CD14-positive monocyte (primary cell): ENCODE measurements around the gene CARD6. TPM values are rescaled to one million over a fixed set of nuclear protein-coding genes. Genes with fewer than 3 reads are reported as not detected.
A peak's percentile ranks its signal among the peaks of the same experiment; 100 is the strongest.

Experiments
- DNase-seq, 3 donors: peaks; one replicate each; pipeline ENCODE4 v3.0.0-alpha.2; 2011 to 2022
- H2AFZ ChIP-seq: 2 replicates; pipeline ENCODE4 v1.6.0; 2012; ENCODE audit warnings: mild to moderate bottlenecking, low read depth, low read length, inconsistent platforms; ENCODE audit not compliant: insufficient read depth, poor library complexity, severe bottlenecking
- H3K27ac ChIP-seq, 2 donors: 1 replicate in 1 of 2; 2 replicates in 1 of 2; pipeline ENCODE4 v1.5.1; 2012 to 2013; ENCODE audit warnings: low read length in 2 of 2, control low read depth in 1 of 2, inconsistent platforms in 1 of 2, low read depth in 1 of 2, mild to moderate bottlenecking in 1 of 2
- H3K27me3 ChIP-seq, 2 donors: one replicate each; pipeline versions ENCODE4 v1.6.0 to v1.6.1; 2011 to 2013; ENCODE audit warnings: low read length in 2 of 2; ENCODE audit not compliant: control insufficient read depth in 2 of 2, insufficient read depth in 2 of 2
- H3K36me3 ChIP-seq, 2 donors: replicated peaks in 1 of 2; 1 replicate in 1 of 2; 2 replicates in 1 of 2; pipeline versions ENCODE4 v1.5.1 to v1.6.1; 2012 to 2013; ENCODE audit warnings: low read length in 2 of 2, control low read depth in 1 of 2, inconsistent platforms in 1 of 2, mild to moderate bottlenecking in 1 of 2; ENCODE audit not compliant: insufficient read depth in 2 of 2, control insufficient read depth in 1 of 2
- H3K4me1 ChIP-seq, 2 donors: 1 replicate in 1 of 2; 2 replicates in 1 of 2; pipeline versions ENCODE4 v1.5.1 to v1.6.1; 2012 to 2013; ENCODE audit warnings: low read length in 2 of 2, control low read depth in 1 of 2, inconsistent platforms in 1 of 2, mild to moderate bottlenecking in 1 of 2, moderate library complexity in 1 of 2; ENCODE audit not compliant: insufficient read depth in 2 of 2, control insufficient read depth in 1 of 2
- H3K4me2 ChIP-seq: replicated peaks from 2 replicates; pipeline ENCODE3; 2012; ENCODE audit warnings: low read length, moderate library complexity, mild to moderate bottlenecking; ENCODE audit not compliant: poor library complexity, severe bottlenecking; ENCODE audit errors: extremely low read depth
- H3K4me3 ChIP-seq, 3 experiments: fragments of 200-600 bp in 1 of 3; sonication (generic) in 1 of 3; replicated peaks in 1 of 3; 1 replicate in 2 of 3; 2 replicates in 1 of 3; pipeline ENCODE4 v1.5.1; 2011 to 2013; ENCODE audit warnings: low read length in 3 of 3, mild to moderate bottlenecking in 3 of 3, control low read depth in 2 of 3, low read depth in 2 of 3, inconsistent platforms in 1 of 3, moderate library complexity in 1 of 3
- H3K79me2 ChIP-seq: 2 replicates; pipeline ENCODE4 v1.6.0; 2012; ENCODE audit warnings: mild to moderate bottlenecking, control low read depth, inconsistent platforms, low read length, moderate library complexity; ENCODE audit not compliant: insufficient read depth
- H3K9ac ChIP-seq: 2 replicates; pipeline ENCODE4 v1.6.0; 2017; ENCODE audit warnings: low read length, mild to moderate bottlenecking; ENCODE audit not compliant: insufficient read depth, poor library complexity, severe bottlenecking
- H3K9me3 ChIP-seq, 2 donors: replicated peaks in 1 of 2; 1 replicate in 1 of 2; 2 replicates in 1 of 2; pipeline versions ENCODE4 v1.5.1 to v1.6.1; 2012 to 2013; ENCODE audit warnings: low read length in 2 of 2, control low read depth in 1 of 2; ENCODE audit not compliant: control insufficient read depth in 1 of 2, insufficient read depth in 1 of 2
- H4K20me1 ChIP-seq: 2 replicates; pipeline ENCODE4 v1.6.0; 2012; ENCODE audit warnings: mild to moderate bottlenecking, low read length, control low read depth, moderate library complexity; ENCODE audit not compliant: insufficient read depth
- H3K27ac Mint-ChIP-seq, 7 donors: one replicate each; pipeline ENCODE4 v1.8.0; 2020; ENCODE audit warnings: mild to moderate bottlenecking in 7 of 7, mixed read lengths in 7 of 7, moderate library complexity in 6 of 7, inconsistent platforms in 2 of 7
- H3K27me3 Mint-ChIP-seq, 3 donors: one replicate each; pipeline ENCODE4 v1.8.0; 2021 to 2022; ENCODE audit warnings: low read depth in 3 of 3, mild to moderate bottlenecking in 3 of 3, mixed read lengths in 3 of 3, moderate library complexity in 3 of 3, inconsistent platforms in 1 of 3
- H3K36me3 Mint-ChIP-seq, 2 donors: one replicate each; pipeline ENCODE4 v1.8.0; 2020; ENCODE audit warnings: mixed read lengths in 2 of 2, inconsistent platforms in 1 of 2, mild to moderate bottlenecking in 1 of 2
- H3K4me1 Mint-ChIP-seq: one replicate; pipeline ENCODE4 v1.8.0; 2020; ENCODE audit warnings: mild to moderate bottlenecking, mixed read lengths
- H3K4me3 Mint-ChIP-seq, 2 donors: one replicate each; pipeline ENCODE4 v1.8.0; 2020; ENCODE audit warnings: mild to moderate bottlenecking in 2 of 2, mixed read lengths in 2 of 2, moderate library complexity in 1 of 2
- H3K9me3 Mint-ChIP-seq, 7 donors: one replicate each; pipeline ENCODE4 v1.8.0; 2020 to 2022; ENCODE audit warnings: mixed read lengths in 7 of 7, mild to moderate bottlenecking in 6 of 7, moderate library complexity in 6 of 7, inconsistent platforms in 2 of 7
- WGBS: methylation state at CpG from one replicate; pipeline ENCODE4 v1.1.5; 2013; ENCODE audit warnings: missing lambda C conversion rate; ENCODE audit not compliant: insufficient coverage; 5-methylcytosine and 5-hydroxymethylcytosine counted together
- intact Hi-C, 2 donors: fragments of 100-400 bp; cut with micrococcal nuclease; formaldehyde crosslinking; loops; one replicate each; pipeline versions ENCODE4 v1.15.0 to v1.15.1; 2023
- polyA plus RNA-seq, 3 donors: library from polyadenylated mRNA; depleted of rRNA in 1 of 3; unstranded in 2 of 3; stranded (reverse) in 1 of 3; fragments of 300-500 nt in 2 of 3; fragments of >200 nt in 1 of 3; fragmentation: Illumina TruSeq in 2 of 3; gene quantifications; 1 replicate in 2 of 3; 2 replicates in 1 of 3; pipeline ENCODE4 v1.2.3, GENCODE V29; 2012 to 2021
- TF ChIP-seq, protein P1 (sequence below): fragments of 200-600 bp; IDR thresholded peaks from one replicate; pipeline ENCODE4 v1.8.0; 2022; ENCODE audit warnings: antibody characterized with exemption, mild to moderate bottlenecking

Gene CARD6
- polyA plus RNA-seq, 3 donors = 5.8 to 15.6 (median 10.6) TPM

DNA sequence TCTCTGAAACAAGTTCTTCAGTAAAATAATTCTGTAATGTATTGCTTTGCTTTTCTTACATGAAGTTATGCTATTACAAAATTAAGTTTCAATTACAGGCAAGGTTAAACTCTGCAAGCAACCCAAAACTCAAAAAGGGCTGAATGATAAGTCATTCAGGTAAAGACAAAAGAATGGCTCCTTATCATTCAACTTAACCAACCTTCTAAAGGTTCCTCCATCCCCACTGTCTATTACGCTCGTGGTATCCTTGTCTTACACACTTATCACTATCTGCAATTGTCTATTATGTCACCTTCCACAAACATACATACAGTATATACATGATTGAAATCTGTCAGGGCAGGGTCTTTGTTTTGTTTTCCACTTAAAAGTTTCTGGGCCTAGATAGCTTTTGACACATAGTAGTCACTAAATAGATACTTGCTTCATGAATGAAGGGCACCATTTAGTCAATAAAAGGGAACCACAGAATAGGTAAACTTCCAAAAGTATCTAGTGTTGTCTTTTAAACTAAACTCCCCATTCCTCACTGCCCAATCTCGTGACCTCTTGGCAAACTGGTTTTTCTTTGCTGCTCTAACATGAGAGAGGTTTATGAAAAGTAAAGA, 13.0 kb upstream of the CARD6 start:
- H3K79me2 ChIP-seq = peaks cover 32% of the 10 kb centered on the region
- no peaks in the 10 kb centered on the region for H3K9me3 Mint-ChIP-seq
- no peaks in the 10 kb centered on the region for H3K27me3 Mint-ChIP-seq
- no peak overlapping the region for H3K4me3 Mint-ChIP-seq
- no peak overlapping the region for H2AFZ ChIP-seq
- TF ChIP-seq, protein P1, sequence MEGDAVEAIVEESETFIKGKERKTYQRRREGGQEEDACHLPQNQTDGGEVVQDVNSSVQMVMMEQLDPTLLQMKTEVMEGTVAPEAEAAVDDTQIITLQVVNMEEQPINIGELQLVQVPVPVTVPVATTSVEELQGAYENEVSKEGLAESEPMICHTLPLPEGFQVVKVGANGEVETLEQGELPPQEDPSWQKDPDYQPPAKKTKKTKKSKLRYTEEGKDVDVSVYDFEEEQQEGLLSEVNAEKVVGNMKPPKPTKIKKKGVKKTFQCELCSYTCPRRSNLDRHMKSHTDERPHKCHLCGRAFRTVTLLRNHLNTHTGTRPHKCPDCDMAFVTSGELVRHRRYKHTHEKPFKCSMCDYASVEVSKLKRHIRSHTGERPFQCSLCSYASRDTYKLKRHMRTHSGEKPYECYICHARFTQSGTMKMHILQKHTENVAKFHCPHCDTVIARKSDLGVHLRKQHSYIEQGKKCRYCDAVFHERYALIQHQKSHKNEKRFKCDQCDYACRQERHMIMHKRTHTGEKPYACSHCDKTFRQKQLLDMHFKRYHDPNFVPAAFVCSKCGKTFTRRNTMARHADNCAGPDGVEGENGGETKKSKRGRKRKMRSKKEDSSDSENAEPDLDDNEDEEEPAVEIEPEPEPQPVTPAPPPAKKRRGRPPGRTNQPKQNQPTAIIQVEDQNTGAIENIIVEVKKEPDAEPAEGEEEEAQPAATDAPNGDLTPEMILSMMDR = no peak
- WGBS = no CpG with 5 or more reads among the region's 3 CpGs
- H3K4me1 Mint-ChIP-seq = peaks cover 18% of the 10 kb centered on the region
- peaks cover 1 to 6% of the 10 kb centered on the region in 2 donors for H3K4me1 ChIP-seq
- intact Hi-C loops = no loop called here
- H3K9ac ChIP-seq = no peak overlapping the region
- H3K36me3 Mint-ChIP-seq = peaks cover 68 to 78% of the 10 kb centered on the region in 2 donors
- peak overlapping the region in 3 of 7 donors; percentile 23 to 73 (median 47) for H3K27ac Mint-ChIP-seq
- no peaks in the 10 kb centered on the region for H3K27me3 ChIP-seq
- no peak overlapping the region for H3K4me3 ChIP-seq
- H3K36me3 ChIP-seq = peaks cover 68 to 85% of the 10 kb centered on the region in 2 donors
- no peak overlapping the region for H3K4me2 ChIP-seq
- H3K9me3 ChIP-seq = no peaks in the 10 kb centered on the region
- peak overlapping the region in 1 of 2 donors; percentile 3 for H3K27ac ChIP-seq
- DNase-seq = no peak
- peaks cover 82% of the 10 kb centered on the region for H4K20me1 ChIP-seq

DNA sequence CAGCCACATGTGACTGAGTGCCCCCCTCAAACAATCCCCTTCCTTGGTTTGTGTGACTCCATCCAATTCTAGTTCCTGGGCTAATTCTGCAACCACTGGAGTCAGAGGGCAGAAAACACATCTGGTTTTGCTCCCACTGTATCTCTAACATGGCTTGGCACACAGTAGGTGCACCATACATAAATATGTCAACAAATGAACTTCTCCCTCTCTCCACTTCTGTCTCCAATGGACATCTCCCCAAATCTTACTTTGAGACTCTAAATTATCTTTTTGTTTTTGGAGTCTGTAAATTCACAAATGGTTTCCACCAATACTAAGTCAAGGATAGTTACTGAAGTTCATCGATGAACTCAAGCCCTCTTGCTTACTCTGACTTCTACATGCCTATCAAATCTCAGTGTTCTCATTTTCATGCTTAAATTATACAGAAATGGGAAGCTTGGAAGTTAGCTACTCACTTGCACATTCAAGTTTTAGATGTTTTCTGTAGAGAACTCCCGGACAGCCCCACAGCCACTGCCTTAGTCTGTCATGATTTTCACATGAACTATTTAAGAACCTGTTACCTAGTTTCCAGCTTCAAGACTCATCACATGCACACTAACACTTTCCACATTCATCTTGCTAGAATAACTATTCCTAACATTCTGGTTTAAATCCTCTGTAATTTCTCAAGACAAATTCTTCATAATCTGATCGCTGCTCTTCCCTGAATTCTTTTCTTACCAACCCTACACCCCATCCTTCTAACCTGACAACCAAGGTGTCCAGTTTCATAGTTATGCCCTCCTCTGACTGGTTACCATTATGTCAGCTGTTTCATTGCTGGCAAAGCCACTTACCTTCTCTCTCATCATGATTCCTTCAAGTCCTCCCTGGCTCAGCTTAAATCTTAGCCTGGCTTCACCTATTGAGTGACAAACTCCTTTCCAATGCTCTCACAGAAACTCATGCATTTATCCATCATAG, 12.2 kb upstream of the CARD6 start:
- intact Hi-C loops = no loop called here
- Mint-ChIP-seq H3K27ac (peak overlapping the region in 6 of 7 donors; percentile 5 to 73 (median 36)), H3K27me3 (no peaks in the 10 kb centered on the region), H3K4me1 (peaks cover 27% of the 10 kb centered on the region), H3K4me3 (no peak overlapping the region), H3K9me3 (no peaks in the 10 kb centered on the region), H3K36me3 (peaks cover 75 to 86% of the 10 kb centered on the region in 2 donors)
- Histone ChIP-seq H2AFZ (no peak overlapping the region), H3K4me2 (no peak overlapping the region), H3K36me3 (peaks cover 75 to 93% of the 10 kb centered on the region in 2 donors), H3K4me1 (peaks cover 10 to 14% of the 10 kb centered on the region in 2 donors), H3K27me3 (no peaks in the 10 kb centered on the region), H3K4me3 (no peak overlapping the region), H3K9me3 (no peaks in the 10 kb centered on the region), H3K79me2 (peaks cover 41% of the 10 kb centered on the region), H4K20me1 (peaks cover 90% of the 10 kb centered on the region), H3K9ac (no peak overlapping the region), H3K27ac (peak overlapping the region in 1 of 2 donors; percentile 36)
- 100% methylated on average over 2 of the region's 3 CpGs for WGBS
- TF ChIP-seq, protein P1 = no peak
- no peak for DNase-seq
